Suprapubic skin (tissue), 4 donors: ENCODE measurements around the gene PMP22. TPM values are rescaled to one million over a fixed set of nuclear protein-coding genes. Genes with fewer than 3 reads are reported as not detected.

Experiments
- DNase-seq, 2 donors: peaks; one replicate each; pipeline ENCODE4 v3.0.0-alpha.2; 2019; ENCODE audit warnings: low spot score in 2 of 2
- H3K27ac ChIP-seq: fragments of 200-600 bp; sonication (generic); one replicate; pipeline ENCODE4 v1.5.1; 2019
- H3K27me3 ChIP-seq: fragments of 200-600 bp; sonication (generic); one replicate; pipeline ENCODE4 v1.5.1; 2019
- H3K36me3 ChIP-seq: fragments of 200-600 bp; sonication (generic); one replicate; pipeline ENCODE4 v1.5.1; 2019
- H3K4me1 ChIP-seq: fragments of 200-600 bp; sonication (generic); one replicate; pipeline ENCODE4 v1.5.1; 2019
- H3K4me3 ChIP-seq: fragments of 200-600 bp; sonication (generic); one replicate; pipeline ENCODE4 v1.5.1; 2019; ENCODE audit warnings: mild to moderate bottlenecking
- H3K9me3 ChIP-seq: fragments of 200-600 bp; sonication (generic); one replicate; pipeline ENCODE4 v1.5.1; 2019
- CTCF ChIP-seq, 2 donors: fragments of 200-600 bp in 1 of 2; fragments of 450-650 bp in 1 of 2; sonication (generic) in 1 of 2; IDR thresholded peaks; one replicate each; pipeline ENCODE4 v1.5.1; 2016 to 2019; ENCODE audit warnings: antibody characterized with exemption in 2 of 2, mild to moderate bottlenecking in 1 of 2, moderate library complexity in 1 of 2
- EP300 ChIP-seq: sonication (generic); formaldehyde crosslinking; IDR thresholded peaks from one replicate; pipeline ENCODE4 v1.6.1; 2017; ENCODE audit warnings: antibody characterized with exemption
- POLR2A ChIP-seq, 2 donors: fragments of 450-650 bp; IDR thresholded peaks; one replicate each; pipeline ENCODE4 v1.6.1; 2017; ENCODE audit warnings: antibody characterized with exemption in 2 of 2, mild to moderate bottlenecking in 2 of 2, moderate library complexity in 2 of 2
- POLR2AphosphoS5 ChIP-seq, 3 donors: sonication (generic); formaldehyde crosslinking; IDR thresholded peaks; one replicate each; pipeline ENCODE4 v1.6.1; 2017; ENCODE audit warnings: antibody characterized with exemption in 3 of 3
- WGBS: methylation state at CpG from one replicate; pipeline ENCODE4 v1.1.5; 2018; 5-methylcytosine and 5-hydroxymethylcytosine counted together
- total RNA-seq, 4 donors: library from RNA; depleted of rRNA; stranded (reverse); fragments of >200 nt; gene quantifications; one replicate each; pipeline ENCODE4 v1.1.0, GENCODE V29; 2016

PMP22 gene
- total RNA-seq, 4 donors from 2014 or later, result 55.1 to 143 (median 87.1) TPM

GRCh38 chr17:15270628-15271381 is 5.7 kb upstream of the PMP22 start:
- no peaks in the 10 kb centered on the region for H3K27me3 ChIP-seq
- H3K4me1 ChIP-seq, result peaks cover 9% of the 10 kb centered on the region
- no peaks in the 10 kb centered on the region for H3K9me3 ChIP-seq
- no peak overlapping the region for H3K27ac ChIP-seq
- no peaks in the 10 kb centered on the region for H3K36me3 ChIP-seq
- TF ChIP-seq POLR2AphosphoS5 (IDR thresholded peaks at IDR 0.05) (no peak), CTCF (IDR thresholded peaks at IDR 0.05) (no peak), POLR2A (IDR thresholded peaks at IDR 0.05) (no peak), EP300 (no peak)
- 90% methylated on average over 9 of the region's 9 CpGs for WGBS
- no peak overlapping the region for H3K4me3 ChIP-seq
- no peak for DNase-seq

GRCh38 chr17:15269780-15270089 is 4.6 kb upstream of the PMP22 start:
- H3K27ac ChIP-seq, result no peak overlapping the region
- no peak overlapping the region for H3K4me3 ChIP-seq
- no peaks in the 10 kb centered on the region for H3K27me3 ChIP-seq
- H3K9me3 ChIP-seq, result no peaks in the 10 kb centered on the region
- H3K4me1 ChIP-seq, result peaks cover 10% of the 10 kb centered on the region
- no peak for TF ChIP-seq POLR2A (IDR thresholded peaks at IDR 0.05)
- TF ChIP-seq EP300, result no peak
- no peak for TF ChIP-seq CTCF (IDR thresholded peaks at IDR 0.05)
- TF ChIP-seq POLR2AphosphoS5 (IDR thresholded peaks at IDR 0.05), result no peak
- WGBS, result 84% methylated on average over 5 of the region's 5 CpGs
- DNase-seq, result no peak
- no peaks in the 10 kb centered on the region for H3K36me3 ChIP-seq

GRCh38 chr17:15269087-15269779 is 4.1 kb upstream of the PMP22 start:
- H3K4me1 ChIP-seq, result peaks cover 15% of the 10 kb centered on the region
- H3K36me3 ChIP-seq, result no peaks in the 10 kb centered on the region
- 68% methylated on average over 7 of the region's 7 CpGs for WGBS
- TF ChIP-seq POLR2A (IDR thresholded peaks at IDR 0.05), result no peak
- TF ChIP-seq CTCF (IDR thresholded peaks at IDR 0.05), result no peak
- TF ChIP-seq POLR2AphosphoS5 (IDR thresholded peaks at IDR 0.05), result no peak
- no peak for TF ChIP-seq EP300
- no peak overlapping the region for H3K4me3 ChIP-seq
- no peaks in the 10 kb centered on the region for H3K27me3 ChIP-seq
- H3K9me3 ChIP-seq, result no peaks in the 10 kb centered on the region
- DNase-seq, result no peak
- no peak overlapping the region for H3K27ac ChIP-seq

GRCh38 chr17:15268461-15268860 is 3.3 kb upstream of the PMP22 start:
- Histone ChIP-seq H3K9me3 (no peaks in the 10 kb centered on the region), H3K4me1 (peaks cover 17% of the 10 kb centered on the region), H3K36me3 (no peaks in the 10 kb centered on the region), H3K4me3 (no peak overlapping the region), H3K27me3 (no peaks in the 10 kb centered on the region), H3K27ac (no peak overlapping the region)
- TF ChIP-seq CTCF (IDR thresholded peaks at IDR 0.05) (no peak), POLR2A (IDR thresholded peaks at IDR 0.05) (no peak), EP300 (no peak), POLR2AphosphoS5 (IDR thresholded peaks at IDR 0.05) (no peak)
- WGBS, result 13% methylated on average over 1 of the region's 1 CpG
- no peak for DNase-seq

- no peaks in the 10 kb centered on the region for H3K27me3 ChIP-seq
- TF ChIP-seq CTCF (IDR thresholded peaks at IDR 0.05), result no peak
- TF ChIP-seq POLR2A (IDR thresholded peaks at IDR 0.05), result no peak
- H3K27ac ChIP-seq, result no peak overlapping the region
- H3K36me3 ChIP-seq, result no peaks in the 10 kb centered on the region
- no peak for DNase-seq
- peaks cover 20% of the 10 kb centered on the region for H3K4me1 ChIP-seq
- H3K9me3 ChIP-seq, result no peaks in the 10 kb centered on the region
- WGBS, result 54% methylated on average over 3 of the region's 3 CpGs
- H3K4me3 ChIP-seq, result no peak overlapping the region
Measured at GRCh38 chr17:15267996-15268395, 2.9 kb upstream of the PMP22 start.
